HepG2 (cell line): ENCODE measurements around the gene ZNRF3. TPM values are rescaled to one million over a fixed set of nuclear protein-coding genes. Genes with fewer than 3 reads are reported as not detected.

Source experiments
- ATAC-seq: fragments of 200-7000 bp; cut with Tn5 transposase; 3 replicates; pipeline ENCODE4 v1.9.1; 2020; ENCODE audit warnings: mild to moderate bottlenecking, moderate library complexity
- BruUV-seq: library from RNA; stranded (reverse); fragments of 400-500 nt; replicated peaks from 2 replicates; lab custom pipeline; 2021; lab: Mats Ljungman, UMichigan
- CTCF ChIA-PET: fragments of 300-600 bp; formaldehyde crosslinking; extraction: SDS; loops from one replicate; lab custom pipeline; 2021; ENCODE audit warnings: low total read pairs, inconsistent platforms, low intra/inter-chr PET ratio; lab: Yijun Ruan, JAX
- POLR2A ChIA-PET: fragments of 350-600 bp; sonication (Branson Sonifier 250); formaldehyde crosslinking; loops from one replicate; lab custom pipeline; 2020; ENCODE audit warnings: antibody characterized with exemption, inconsistent platforms; lab: Yijun Ruan, JAX
- DNase-seq: peaks from one replicate; pipeline ENCODE4 v3.0.0-alpha.2; 2015; ENCODE audit warnings: low spot score
- FAIRE-seq: peaks from 3 replicates; lab custom pipeline; 2011; peaks lifted over from hg19 to GRCh38; lab: Jason Lieb, UNC
- H2AFZ ChIP-seq: one replicate; pipeline ENCODE4 v1.6.1; 2011; ENCODE audit warnings: low read length, inconsistent platforms
- H3K27ac ChIP-seq: fragments of 300-600 bp; 3 replicates; pipeline ENCODE4 v1.8.0; 2011; ENCODE audit warnings: mixed run types, mild to moderate bottlenecking, mixed read lengths, low read length, inconsistent platforms; ENCODE audit not compliant: insufficient read depth; ENCODE audit errors: extremely low read length
- H3K27me3 ChIP-seq, 2 experiments: fragments of 200-600 bp in 1 of 2; 2 replicates in 1 of 2; 3 replicates in 1 of 2; pipeline versions ENCODE4 v1.6.0 to v1.8.0; 2011; ENCODE audit warnings: low read length in 2 of 2, mild to moderate bottlenecking in 2 of 2, moderate library complexity in 2 of 2, inconsistent platforms in 1 of 2; ENCODE audit not compliant: insufficient read depth in 2 of 2, control insufficient read depth in 1 of 2
- H3K36me3 ChIP-seq, 2 experiments: fragments of 200-600 bp in 1 of 2; replicated peaks in 1 of 2; 2 replicates in 1 of 2; 3 replicates in 1 of 2; pipeline versions ENCODE4 v1.5.1 to v1.8.0; 2011; ENCODE audit warnings: low read length in 2 of 2, inconsistent platforms in 1 of 2; ENCODE audit not compliant: insufficient read depth in 2 of 2, control insufficient read depth in 1 of 2
- H3K4me1 ChIP-seq: 2 replicates; pipeline ENCODE4 v1.5.1; 2012; ENCODE audit warnings: low read length, inconsistent platforms; ENCODE audit not compliant: insufficient read depth
- H3K4me2 ChIP-seq: 2 replicates; pipeline ENCODE4 v1.6.0; 2011; ENCODE audit warnings: low read depth, low read length, inconsistent platforms
- H3K4me3 ChIP-seq, 3 experiments: fragments of 200-600 bp in 1 of 3; sonication (generic), shearing (Covaris generic) in 1 of 3; replicated peaks in 1 of 3; 2 replicates each; pipeline ENCODE4 v1.5.1; 2011 to 2016; ENCODE audit warnings: low read length in 3 of 3, inconsistent platforms in 2 of 3, low read depth in 2 of 3, mild to moderate bottlenecking in 2 of 3, control low read depth in 1 of 3, mixed read lengths in 1 of 3; ENCODE audit not compliant: insufficient read depth in 1 of 3
- H3K79me2 ChIP-seq: one replicate; pipeline ENCODE4 v1.6.1; 2011; ENCODE audit warnings: low read length, inconsistent platforms; ENCODE audit not compliant: insufficient read depth
- H3K9ac ChIP-seq: 2 replicates; pipeline ENCODE4 v1.6.0; 2011; ENCODE audit warnings: mild to moderate bottlenecking, low read depth, low read length, inconsistent platforms; ENCODE audit not compliant: insufficient read depth
- H3K9me3 ChIP-seq: 2 replicates; pipeline ENCODE4 v1.5.1; 2012; ENCODE audit warnings: mild to moderate bottlenecking, low read length
- H4K20me1 ChIP-seq: 2 replicates; pipeline ENCODE4 v1.6.0; 2011; ENCODE audit warnings: inconsistent platforms, mild to moderate bottlenecking, low read length, moderate library complexity; ENCODE audit not compliant: insufficient read depth
- NFYB ChIP-seq: sonication (generic); formaldehyde crosslinking; IDR thresholded peaks from 2 replicates; pipeline ENCODE4 v1.4.0; 2020; ENCODE audit warnings: missing genetic modification reagents
- NFYC ChIP-seq: IDR thresholded peaks from 2 replicates; pipeline ENCODE4 v1.6.1; 2016; ENCODE audit warnings: missing genetic modification reagents, missing compliant biosample characterization
- TSC22D2 ChIP-seq: sonication (generic); formaldehyde crosslinking; IDR thresholded peaks from 2 replicates; pipeline ENCODE4 v1.5.1; 2020; ENCODE audit warnings: missing genetic modification reagents, mild to moderate bottlenecking, borderline replicate concordance
- USF2 ChIP-seq, 2 experiments: sonication (generic) in 1 of 2; formaldehyde crosslinking in 1 of 2; IDR thresholded peaks; 2 replicates each; pipeline versions ENCODE4 v1.5.1 to v1.6.1; 2011 to 2020; ENCODE audit warnings: borderline replicate concordance in 1 of 2, low read depth in 1 of 2, low read length in 1 of 2, mild to moderate bottlenecking in 1 of 2, missing genetic modification reagents in 1 of 2, moderate library complexity in 1 of 2
- ZNF138 ChIP-seq: sonication (generic); formaldehyde crosslinking; IDR thresholded peaks from 2 replicates; pipeline ENCODE4 v1.5.0; 2020; ENCODE audit warnings: mild to moderate bottlenecking, low read depth, missing genetic modification reagents
- ZNF564 ChIP-seq: sonication (generic); formaldehyde crosslinking; IDR thresholded peaks from 2 replicates; pipeline ENCODE4 v1.8.1; 2023; ENCODE audit warnings: mild to moderate bottlenecking, missing genetic modification reagents
- WGBS: methylation state at CpG from one replicate; pipeline ENCODE4 v1.1.6; 2017; ENCODE audit warnings: low lambda C conversion rate; 5-methylcytosine and 5-hydroxymethylcytosine counted together
- in situ Hi-C: cut with HindIII; loops from 2 replicates; pipeline ENCODE4 v1.10.0; 2017; ENCODE audit warnings: low pct_unique_long_range_greater_than_20kb; ENCODE audit not compliant: extremely low pct_ligation_motif_present
- intact Hi-C: fragments of 100-400 bp; cut with micrococcal nuclease; formaldehyde crosslinking; loops from one replicate; pipeline ENCODE4 v1.10.0; 2022; ENCODE audit not compliant: unreplicated experiment
- polyA plus RNA-seq, 8 experiments: library from polyadenylated mRNA; depleted of rRNA in 3 of 8; stranded (reverse) in 7 of 8; unstranded in 1 of 8; fragments of >200 nt; fragmentation: Illumina TruSeq in 4 of 8; extraction: Trizol in 4 of 8; gene quantifications; 2 replicates each; pipeline versions ENCODE4 v1.2.1 to v1.2.3, GENCODE V29; 2011 to 2016; ENCODE audit warnings: low read depth in 4 of 8, missing spikeins in 1 of 8, mixed read lengths in 1 of 8; ENCODE audit not compliant: insufficient read depth in 1 of 8
- total RNA-seq, 5 experiments: library from RNA; depleted of rRNA; stranded (reverse); fragments of >200 nt; fragmentation: Illumina TruSeq; extraction: Trizol; gene quantifications; 2 replicates each; pipeline ENCODE4 v1.2.3, GENCODE V29; 2016; ENCODE audit warnings: low read depth in 1 of 5

Gene ZNRF3
- total and polyA plus RNA-seq, 2 of the 13 experiments (the other 11 are each of a cell fraction or from before 2014, with no cell fraction given), result 20.3 to 36.7 TPM

DNA sequence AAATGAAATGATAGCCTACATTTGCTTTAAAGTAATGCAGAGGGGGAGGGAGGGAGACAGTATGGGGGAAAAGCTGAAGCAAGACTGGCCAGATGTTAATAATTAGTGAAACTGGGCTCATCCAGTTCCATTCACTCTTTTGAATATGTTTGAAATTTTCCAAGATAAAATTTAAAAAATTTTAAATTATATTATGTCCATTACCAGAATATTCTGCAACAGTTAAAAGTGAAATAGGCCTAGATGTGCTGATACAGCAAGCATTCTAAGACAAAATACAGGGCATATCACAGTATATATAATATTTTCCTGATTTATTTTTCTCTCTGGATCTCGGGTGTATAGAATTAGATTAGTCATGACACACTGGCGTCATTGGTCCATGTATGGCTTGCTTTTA, 13.6 kb upstream of the ZNRF3 start:
- H3K9ac ChIP-seq, result no peak overlapping the region
- H3K27me3 ChIP-seq, result no peaks in the 10 kb centered on the region
- no peak overlapping the region for H3K4me3 ChIP-seq
- H3K79me2 ChIP-seq, result peaks cover 11% of the 10 kb centered on the region
- peaks cover 43% of the 10 kb centered on the region for H3K4me1 ChIP-seq
- no peaks in the 10 kb centered on the region for H3K36me3 ChIP-seq
- no peaks in the 10 kb centered on the region for H3K9me3 ChIP-seq
- no peak overlapping the region for H2AFZ ChIP-seq
- no TSS peak for BruUV-seq
- no peak for ATAC-seq
- H4K20me1 ChIP-seq, result no peaks in the 10 kb centered on the region
- in situ Hi-C loops (loop anchor here (10.0 kb wide), 1 partner anchor 385 kb away; no protein-coding TSS in a partner anchor), intact Hi-C loops (no loop called here)
- H3K27ac ChIP-seq, result no peak overlapping the region
- H3K4me2 ChIP-seq, result 0 out of 2 replicates have a peak overlapping the region, but pooled peaks have one; percentile 12
- no peak for FAIRE-seq
- 83% methylated on average over 2 of the region's 2 CpGs for WGBS
- no peak for DNase-seq
- TF ChIP-seq ZNF564 (no peak), TSC22D2 (CRISPR knock-in tag) (no peak)
- ChIA-PET POLR2A (interaction anchor here (0.7 to 1.7 kb wide), 2 partner anchors 13 to 44 kb away, joined by 3 to 4 read pairs; partner anchors contain the start of gene ZNRF3), CTCF (no interaction called here)

GRCh38 chr22:28873183-28873963, 10.0 kb upstream of the ZNRF3 start:
- H3K27me3 ChIP-seq, result no peaks in the 10 kb centered on the region
- no peak for DNase-seq
- H3K4me3 ChIP-seq, result no peak overlapping the region
- no peaks in the 10 kb centered on the region for H3K9me3 ChIP-seq
- BruUV-seq, result no TSS peak
- H3K27ac ChIP-seq, result no peak overlapping the region
- H3K9ac ChIP-seq, result no peak overlapping the region
- ChIA-PET CTCF (no interaction called here), POLR2A (interaction anchor here (2.1 kb wide), 1 partner anchor 9 kb away, joined by 8 read pairs; the partner anchor contains the start of gene ZNRF3)
- FAIRE-seq, result no peak
- H2AFZ ChIP-seq, result no peak overlapping the region
- ATAC-seq, result no peak
- no peaks in the 10 kb centered on the region for H3K79me2 ChIP-seq
- 94% methylated on average over 3 of the region's 3 CpGs for WGBS
- TF ChIP-seq USF2 (IDR thresholded peaks at IDR 0.05; ENCODE audit: low read depth, low read length) (peak; percentile 61; the same call in 1 of the 2 replicates), USF2 (CRISPR knock-in tag; IDR thresholded peaks at IDR 0.05; ENCODE audit: borderline replicate concordance) (peak; percentile 66; the same call in 1 of the 2 replicates), NFYC (peak; percentile 67), ZNF138 (no peak), NFYB (CRISPR knock-in tag) (peak; percentile 49; the same call in 1 of the 2 replicates)
- no peak overlapping the region for H3K4me2 ChIP-seq
- H3K4me1 ChIP-seq, result peaks cover 14% of the 10 kb centered on the region
- in situ Hi-C loops, result no loop called here
- no peaks in the 10 kb centered on the region for H3K36me3 ChIP-seq
- no peaks in the 10 kb centered on the region for H4K20me1 ChIP-seq
- intact Hi-C loops, result no loop called here
